ENCODE measurements around the gene NDST1.
"Not testable (repeated sequence)": the region's sequence is repeated elsewhere in the genome, so short reads cannot be mapped to it uniquely, and the experiment has no call there.

The NDST1 gene

GRCh38 chr5:150507474-150508276, at the start of gene NDST1:
Gene NDST1 (plus strand): TSS chr5:150508131. CDS start chr5:150521255, 13,124 bp downstream.
- DNase-seq (ENCODE audit: low spot score) = no peak

DNA sequence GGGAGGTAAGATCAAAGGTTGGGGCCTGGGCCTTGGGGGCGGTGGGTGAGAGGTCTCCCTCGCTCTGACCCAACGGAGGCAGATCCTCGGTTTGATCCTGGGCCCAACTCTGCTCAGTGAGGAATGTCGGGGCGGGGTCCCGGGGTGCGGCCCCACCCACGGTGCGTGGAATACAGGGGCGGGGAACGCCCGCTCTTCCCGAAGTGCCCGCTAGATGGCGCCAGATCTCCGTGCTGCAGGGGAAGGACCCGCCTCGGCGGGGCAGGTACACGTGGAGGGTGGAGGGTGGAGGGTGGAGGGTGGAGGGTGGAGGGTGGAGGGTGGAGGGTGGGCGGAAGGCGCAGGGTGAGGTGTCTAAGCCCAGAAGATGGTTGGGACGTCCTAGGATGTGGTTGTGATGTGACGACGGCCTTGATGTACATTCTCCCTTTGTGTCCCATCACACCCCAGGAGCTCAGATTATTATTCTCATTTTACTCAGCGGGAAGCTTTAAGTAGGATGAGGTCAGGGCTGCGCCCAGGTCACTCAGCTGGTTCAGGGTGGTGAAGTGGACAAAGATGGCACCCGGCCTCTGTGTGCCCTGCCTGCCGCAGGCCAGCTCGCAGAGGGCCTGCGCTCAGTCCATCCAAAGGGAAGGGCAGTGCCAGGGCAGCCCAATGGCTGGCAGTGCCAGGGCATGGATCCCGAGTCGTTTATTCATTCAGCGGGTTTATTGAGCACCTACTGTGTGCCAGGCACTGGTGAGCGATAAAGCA, 49.0 kb upstream of the NDST1 start:
- peak; percentile 86 for DNase-seq (ENCODE audit: low spot score)

DNA sequence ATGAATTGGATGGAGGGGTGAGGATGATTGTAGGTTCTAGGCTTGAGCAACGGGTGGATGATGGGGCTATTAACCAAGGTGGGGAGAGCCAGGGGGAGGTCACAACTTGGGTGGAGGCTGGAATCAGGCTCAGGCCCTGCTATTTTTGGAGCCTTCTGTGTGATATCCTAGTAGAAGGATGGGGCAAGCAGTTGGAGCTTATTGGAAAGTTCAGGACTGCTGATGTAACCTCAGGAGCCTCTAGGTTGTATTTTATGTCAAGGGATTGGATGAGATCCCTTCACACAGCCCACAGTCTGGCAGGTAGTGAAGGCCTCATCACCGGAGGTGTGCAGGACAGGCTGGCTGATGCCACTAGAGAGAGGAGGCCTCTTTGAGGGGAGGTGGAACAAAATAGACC, 47.1 kb upstream of the NDST1 start:
- DNase-seq (ENCODE audit: low spot score) = no peak

GRCh38 chr5:150461231-150461630, 46.7 kb upstream of the NDST1 start:
- DNase-seq (ENCODE audit: low spot score) = peak; percentile 85

- DNase-seq (ENCODE audit: low spot score) = no peak
These were observed 43.3 kb upstream of the NDST1 start for GRCh38 chr5:150464554-150465012.

- no peak for DNase-seq (ENCODE audit: low spot score)
These were observed 42.0 kb upstream of the NDST1 start for GRCh38 chr5:150465927-150466326.

- DNase-seq (ENCODE audit: low spot score) = no peak
These were observed 39.7 kb upstream of the NDST1 start for GRCh38 chr5:150468206-150468605.

- no peak for DNase-seq (ENCODE audit: low spot score)
These were observed 38.0 kb upstream of the NDST1 start for GRCh38 chr5:150469718-150470469.

DNA sequence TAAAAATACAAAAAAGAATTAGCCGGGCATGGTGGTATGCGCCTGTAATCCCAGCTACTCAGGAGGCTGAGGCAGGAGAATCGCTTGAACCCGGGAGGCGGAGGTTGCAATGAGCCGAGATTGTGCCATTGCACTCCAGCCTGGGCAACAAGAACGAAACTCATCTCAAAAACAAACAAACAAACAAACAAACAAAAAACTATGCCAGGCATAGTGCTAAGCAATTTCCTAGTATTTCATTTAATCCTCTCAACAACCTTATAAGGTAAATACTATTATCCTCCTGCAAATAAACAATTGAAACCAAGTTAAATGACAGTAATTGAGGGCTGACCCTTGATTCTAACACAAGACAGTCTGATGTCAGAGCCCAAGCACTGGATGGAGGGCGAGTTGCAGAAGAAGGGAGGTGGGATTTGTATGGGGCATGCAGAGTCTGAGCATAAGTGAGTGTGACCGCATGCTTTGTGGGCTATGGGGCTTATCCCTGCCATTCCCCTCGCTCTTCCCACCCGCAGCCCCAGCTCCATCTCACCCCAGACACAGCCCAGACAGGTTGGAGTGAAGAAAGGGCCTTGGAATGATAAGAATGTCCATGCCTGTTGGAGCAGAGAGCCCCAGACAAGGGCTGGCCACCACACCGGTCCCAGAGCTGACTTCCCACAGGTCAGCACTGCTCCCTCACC, 34.1 kb upstream of the NDST1 start:
- DNase-seq (ENCODE audit: low spot score) = no peak

DNA sequence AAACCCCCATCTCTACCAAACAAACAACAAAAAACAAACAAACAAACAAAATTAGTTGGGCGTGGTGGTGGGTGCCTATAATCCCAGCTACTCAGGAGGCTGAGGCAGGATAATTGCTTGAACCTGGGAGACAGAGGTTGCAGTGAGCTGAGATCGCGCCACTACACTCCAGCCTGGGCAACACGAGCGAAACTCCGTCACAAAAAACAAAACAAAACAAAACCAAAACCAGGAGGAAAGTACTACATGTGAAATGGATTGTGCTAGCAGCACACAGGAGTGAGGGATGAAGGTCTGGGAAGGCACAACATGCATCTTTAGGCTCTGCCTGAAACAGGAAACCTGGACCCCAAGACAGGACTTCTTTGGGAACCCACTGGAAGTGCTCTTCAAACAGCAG, 31.4 kb upstream of the NDST1 start:
- not testable (repeated sequence) for DNase-seq (ENCODE audit: low spot score)

DNA sequence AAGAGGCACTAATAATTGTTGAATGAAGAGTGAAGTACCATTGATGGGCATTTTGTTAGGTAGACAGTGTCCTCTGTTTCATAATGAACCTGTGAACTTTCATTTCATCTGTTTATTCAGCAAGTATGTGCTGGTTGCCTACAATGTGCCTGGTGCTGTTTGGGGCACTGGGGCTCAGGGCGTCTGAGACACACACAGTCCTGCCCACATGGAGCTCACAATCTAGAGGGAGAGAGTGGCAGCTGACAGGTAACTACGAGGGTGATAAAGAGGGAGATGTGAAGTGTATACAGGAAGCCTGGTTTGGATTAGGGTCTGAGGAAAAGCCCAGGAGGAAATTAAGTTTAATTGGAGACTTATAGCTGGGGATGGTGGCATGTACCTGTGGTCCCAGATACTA, 28.5 kb upstream of the NDST1 start:
- DNase-seq (ENCODE audit: low spot score) = no peak

- DNase-seq (ENCODE audit: low spot score) = no peak
These were observed 26.3 kb upstream of the NDST1 start for GRCh38 chr5:150481708-150481965.

- no peak for DNase-seq (ENCODE audit: low spot score)
These were observed 25.9 kb upstream of the NDST1 start for GRCh38 chr5:150481972-150482406.

GRCh38 chr5:150484964-150485692, 22.8 kb upstream of the NDST1 start:
- DNase-seq (ENCODE audit: low spot score) = no peak

DNA sequence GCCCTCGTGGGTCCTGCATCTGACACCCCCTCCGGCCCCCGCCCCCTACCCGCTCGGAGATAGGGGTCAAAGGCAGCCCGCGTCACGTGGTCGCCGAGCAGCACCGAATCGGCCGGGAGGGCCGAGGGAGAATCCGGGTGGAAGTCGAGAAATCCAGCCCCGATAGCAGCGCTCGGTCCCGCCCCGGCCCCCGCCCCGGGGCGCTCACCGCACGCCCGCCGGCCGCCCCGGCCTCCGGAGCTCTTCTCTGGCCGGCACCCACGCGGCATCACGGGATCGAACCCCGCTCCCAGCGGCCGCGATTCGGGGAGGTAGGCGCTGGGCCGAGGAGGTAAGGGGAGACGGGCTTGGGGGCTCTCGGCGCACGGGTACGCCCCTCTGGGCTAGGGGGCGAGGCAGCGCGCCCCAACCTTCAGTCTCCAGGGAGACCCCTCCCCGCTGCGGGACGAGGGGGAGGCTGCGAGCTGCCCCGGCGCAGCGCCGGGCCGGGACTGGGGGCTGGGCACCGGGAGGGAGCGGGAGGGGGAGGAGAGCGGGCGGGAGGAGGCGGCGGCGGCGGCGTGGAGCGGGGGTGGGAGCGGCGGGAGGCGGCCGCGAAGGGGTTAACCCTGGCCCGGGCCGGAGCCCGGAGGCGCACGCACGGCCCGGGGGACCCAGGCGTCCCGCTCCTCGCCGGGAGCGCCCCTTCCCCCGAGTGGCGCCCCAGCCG, 22.1 kb upstream of the NDST1 start:
- peak; percentile 71 for DNase-seq (ENCODE audit: low spot score)

DNA sequence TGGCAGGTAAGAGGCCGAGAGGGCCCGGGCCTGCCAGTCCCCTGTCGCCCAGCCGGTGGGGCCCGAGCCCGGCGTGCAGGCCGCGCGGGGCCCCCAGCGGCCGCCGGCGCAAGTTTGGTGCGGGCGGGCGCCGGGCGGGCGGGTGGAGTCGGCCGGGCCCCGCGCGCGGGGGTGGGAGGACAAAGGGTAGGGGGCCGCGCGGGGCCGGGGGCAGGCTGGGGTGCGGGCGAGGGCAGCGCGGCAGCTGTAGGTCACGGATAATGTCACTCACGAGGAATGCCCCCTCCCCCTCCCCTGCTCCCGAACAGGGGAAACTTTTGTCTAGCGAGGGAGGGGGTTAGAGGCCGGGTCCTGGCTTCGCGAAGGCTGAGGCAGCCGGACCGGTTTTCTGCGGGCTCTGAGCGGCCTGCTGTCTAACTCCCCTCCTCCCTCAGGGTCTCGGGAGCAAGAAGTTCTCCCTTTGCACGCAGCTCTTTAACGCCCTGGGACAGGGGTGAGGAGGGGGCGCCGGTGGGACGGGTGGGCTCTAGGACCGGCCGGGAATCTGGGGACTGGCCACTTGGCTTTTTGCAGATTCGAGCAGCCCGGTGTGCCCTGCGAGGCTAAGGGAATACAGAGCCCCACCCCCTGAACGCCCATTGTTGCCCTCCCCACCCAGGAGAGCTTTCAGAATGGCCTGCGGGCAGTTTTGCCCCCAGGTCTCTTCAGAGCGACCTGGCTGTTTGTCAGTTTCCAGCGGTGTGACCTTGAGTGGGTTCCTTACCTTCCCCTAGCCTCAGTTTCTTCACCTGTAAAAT, 21.3 kb upstream of the NDST1 start:
- peak; percentile 37 for DNase-seq (ENCODE audit: low spot score)

DNA sequence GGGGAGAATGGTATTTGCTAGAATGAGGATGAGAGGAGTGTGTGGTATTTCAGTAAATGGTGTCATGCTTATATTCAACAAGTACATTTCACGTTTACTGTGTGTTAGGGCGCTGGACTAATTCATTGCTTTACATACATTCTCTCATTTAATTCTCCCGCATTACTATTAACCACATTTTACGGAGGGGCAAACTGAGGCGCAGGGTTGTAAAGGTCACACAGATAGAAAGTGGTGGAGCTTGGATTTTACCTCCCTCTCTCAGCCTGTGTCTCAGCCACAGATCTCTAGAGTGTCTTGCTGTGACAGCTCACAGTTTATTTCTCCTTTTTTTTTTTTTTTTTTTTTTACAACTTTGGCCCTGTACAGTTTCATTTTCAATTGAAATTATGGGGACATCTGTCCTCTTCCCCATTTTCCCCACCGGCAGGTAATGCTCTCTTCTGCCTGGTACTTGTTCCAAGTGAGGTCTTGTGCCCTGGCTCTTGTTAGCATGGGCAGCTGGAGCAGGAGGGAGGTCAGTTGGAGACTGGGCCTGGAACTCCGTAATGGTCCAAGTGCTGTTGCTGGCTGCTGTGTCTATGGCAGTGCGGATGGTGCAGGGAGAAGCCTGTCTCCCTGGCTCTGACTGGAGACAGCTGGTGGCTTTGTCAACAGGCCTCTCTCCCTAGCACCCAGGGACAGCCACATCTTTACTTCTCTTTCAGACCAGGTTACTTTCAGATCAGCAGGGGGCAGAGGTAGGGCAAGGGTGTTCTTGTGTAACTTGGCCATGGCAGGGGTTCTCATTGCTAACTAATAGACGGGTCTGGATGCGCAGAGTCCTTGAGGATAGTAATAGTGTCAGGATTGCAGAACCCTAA, 20.5 kb upstream of the NDST1 start:
- DNase-seq (ENCODE audit: low spot score) = peak; percentile 49

GRCh38 chr5:150488519-150489359, 19.2 kb upstream of the NDST1 start:
- no peak for DNase-seq (ENCODE audit: low spot score)
